Stimulated activated CD4-positive, alpha-beta T cell treated with anti-CD3 and anti-CD28 coated beads, Interleukin-12 subunit alpha, Interleukin-12 subunit beta, amount 100 ng/mL, for 24 hours (primary cell): ENCODE results near the gene ELFN1.

Experiments
- DNase-seq, 2 experiments: peaks; one replicate each; pipeline ENCODE4 v3.0.0-alpha.2; 2020; ENCODE audit warnings: low read depth in 2 of 2

Gene ELFN1

DNA sequence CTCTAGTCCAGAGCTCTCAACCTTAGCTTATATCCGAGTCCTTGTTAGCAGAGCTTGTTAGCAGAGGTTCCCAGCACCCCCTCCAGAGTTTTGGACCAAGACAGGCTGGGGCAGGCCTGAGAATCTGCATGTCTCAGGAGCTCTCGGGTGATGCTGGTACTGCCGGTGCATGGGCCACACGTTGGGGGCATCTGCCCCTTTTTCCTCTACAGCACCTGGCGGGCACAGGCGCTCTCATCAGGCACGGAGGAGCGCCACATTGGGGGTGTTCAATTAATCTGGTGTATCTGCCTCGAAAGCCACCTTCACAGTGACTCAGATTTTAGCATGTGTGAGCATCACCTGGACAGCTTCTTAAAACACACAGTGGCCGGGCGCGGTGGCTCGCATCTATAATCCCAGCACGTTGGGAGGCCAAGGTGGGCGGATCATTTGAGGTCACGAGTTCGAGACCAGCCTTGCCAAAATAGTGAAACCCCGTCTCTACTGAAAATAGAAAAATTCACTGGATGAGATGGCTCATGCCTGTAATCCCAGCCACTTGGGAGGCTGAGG, 117.7 kb downstream of the ELFN1 start:
- DNase-seq = no peak

DNA sequence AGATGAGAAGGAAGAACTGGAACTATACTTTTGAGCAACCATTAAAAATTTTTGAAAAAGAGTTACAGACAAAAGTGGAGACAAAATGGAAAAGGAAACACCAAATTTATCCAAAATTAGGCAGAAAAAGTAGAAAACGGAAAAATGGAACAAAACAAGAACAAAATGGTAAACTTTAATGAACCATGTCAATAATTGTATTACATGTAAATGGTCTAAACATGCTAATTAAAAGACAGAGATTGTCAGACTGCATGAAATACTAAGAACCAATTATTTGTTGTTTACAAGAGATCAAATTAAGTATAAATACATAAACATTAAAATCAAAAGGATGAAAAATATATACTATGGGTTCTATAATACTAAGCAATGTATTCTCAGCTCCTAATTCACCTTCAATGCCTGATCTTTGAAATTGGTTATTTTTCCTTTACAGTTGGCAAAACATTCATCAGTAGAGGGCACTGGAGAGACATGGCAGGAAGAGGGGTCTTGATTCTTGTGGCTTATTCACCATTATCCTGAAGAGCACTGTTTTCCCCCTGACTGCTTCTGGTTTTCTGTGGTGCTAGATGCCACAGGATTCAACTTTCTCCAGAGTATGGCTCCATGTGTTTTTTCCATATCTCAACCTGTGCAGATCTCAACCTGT, 124.9 kb downstream of the ELFN1 start:
- DNase-seq = no peak
